ENCODE measurements around the gene SEC14L1.

DNA sequence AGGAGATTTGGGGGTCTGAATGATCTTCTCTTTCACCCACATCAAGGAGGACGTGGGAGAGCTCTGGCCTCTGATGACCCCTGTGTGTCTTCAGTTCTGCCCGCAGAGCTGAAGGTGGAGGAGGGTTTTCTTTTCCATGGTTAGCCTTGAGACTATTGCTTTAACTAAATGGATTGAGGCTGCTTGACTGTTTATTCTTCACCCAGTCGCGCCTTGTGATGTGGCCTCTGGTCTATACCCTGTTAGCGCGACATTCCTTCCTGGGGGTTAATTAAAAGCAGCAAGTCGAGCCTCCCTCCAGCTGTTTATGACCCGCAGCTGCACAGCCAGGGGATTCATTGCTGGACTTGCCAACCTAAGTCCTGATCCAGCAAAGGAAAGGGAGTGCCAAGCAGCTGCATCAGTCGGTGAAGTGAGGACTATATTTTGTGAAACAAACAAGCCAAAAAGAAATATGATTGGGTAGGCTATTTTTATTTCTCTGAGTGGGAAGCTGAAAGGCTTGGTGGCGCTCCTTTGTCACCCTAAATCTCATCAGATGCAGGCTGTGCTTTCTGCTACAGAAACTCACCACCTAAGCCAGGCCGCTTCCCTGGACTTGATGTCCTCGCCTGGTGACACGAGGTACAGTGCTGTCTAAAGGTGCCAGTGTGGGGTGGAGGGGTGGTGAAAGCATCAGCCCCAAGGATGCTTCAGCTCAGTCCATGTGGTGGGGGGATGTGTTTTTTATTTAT is 11.0 kb upstream of the SEC14L1 start:
- TF ChIP-seq CTCF (IDR thresholded peaks at IDR 0.05; ENCODE audit: control extremely low read depth in 1 of 3, insufficient read depth in 1 of 3, low read depth in 1 of 3, low read length in 3 of 3) (no peak), EZH2 (IDR thresholded peaks at IDR 0.05; ENCODE audit: low read depth, low read length, severe bottlenecking) (no peak), JUN (IDR thresholded peaks at IDR 0.05; ENCODE audit: low read depth, low read length) (no peak), CHD2 (IDR thresholded peaks at IDR 0.05; ENCODE audit: low read length) (no peak), SAP30 (IDR thresholded peaks at IDR 0.05; ENCODE audit: insufficient read depth, insufficient replicate concordance, low read length) (no peak), RAD21 (IDR thresholded peaks at IDR 0.05 in 1 of 2, conservative IDR thresholded peaks at IDR 0.05 in 1 of 2; ENCODE audit: low read depth in 2 of 2, low read length in 2 of 2) (no peak), POLR2A (IDR thresholded peaks at IDR 0.05; ENCODE audit: control extremely low read depth in 1 of 2, low read depth in 2 of 2, low read length in 2 of 2) (no peak), CREB1 (IDR thresholded peaks at IDR 0.05) (no peak), EP300 (IDR thresholded peaks at IDR 0.05; ENCODE audit: borderline replicate concordance in 1 of 2, low read depth in 2 of 2, low read length in 2 of 2) (no peak), POLR2AphosphoS5 (IDR thresholded peaks at IDR 0.05; ENCODE audit: low read depth, low read length) (no peak)
